Endothelial cell of umbilical vein (primary cell): ENCODE measurements around the gene EXOC6B. TPM values are rescaled to one million over a fixed set of nuclear protein-coding genes. Genes with fewer than 3 reads are reported as not detected.

Experiments used
- BruUV-seq: library from RNA; stranded (reverse); fragments of 400-500 nt; replicated peaks from 2 replicates; lab custom pipeline; 2021; lab: Mats Ljungman, UMichigan
- CTCF ChIA-PET: fragments of 300-600, 350-600 bp; sonication (Branson Sonifier 250); formaldehyde crosslinking; loops from one replicate; lab custom pipeline; 2021; ENCODE audit warnings: antibody characterized with exemption, inconsistent platforms; lab: Charles Lee
- POLR2A ChIA-PET: fragments of 300-600, 350-600 bp; sonication (Branson Sonifier 250); formaldehyde crosslinking; loops from one replicate; lab custom pipeline; 2021; ENCODE audit warnings: antibody characterized with exemption, inconsistent platforms; lab: Charles Lee
- DNase-seq: peaks from one replicate; pipeline ENCODE4 v3.0.0-alpha.2; 2011; ENCODE audit warnings: low read depth, low spot score
- FAIRE-seq: peaks from 2 replicates; lab custom pipeline; 2011; peaks lifted over from hg19 to GRCh38; lab: Jason Lieb, UNC
- H2AFZ ChIP-seq: 2 replicates; pipeline ENCODE4 v1.6.0; 2012; ENCODE audit warnings: low read depth, low read length, control low read depth, inconsistent platforms
- H3K27ac ChIP-seq: 2 replicates; pipeline ENCODE4 v1.5.1; 2011; ENCODE audit warnings: low read depth, mild to moderate bottlenecking, control low read depth, low read length, moderate library complexity; ENCODE audit not compliant: insufficient read depth
- H3K27me3 ChIP-seq, 2 experiments: 2 replicates each; pipeline versions ENCODE4 v1.6.0 to v1.6.1; 2011; ENCODE audit warnings: low read length in 2 of 2, mixed read lengths in 1 of 2; ENCODE audit not compliant: control insufficient read depth in 2 of 2, insufficient read depth in 2 of 2
- H3K36me3 ChIP-seq, 2 experiments: 2 replicates in 1 of 2; 3 replicates in 1 of 2; pipeline ENCODE4 v1.5.1; 2011; ENCODE audit warnings: low read length in 2 of 2, mild to moderate bottlenecking in 1 of 2, moderate library complexity in 1 of 2; ENCODE audit not compliant: control insufficient read depth in 2 of 2, insufficient read depth in 2 of 2; ENCODE audit errors: extremely low read depth in 1 of 2
- H3K4me1 ChIP-seq: 3 replicates; pipeline ENCODE4 v1.5.1; 2011; ENCODE audit warnings: mild to moderate bottlenecking, low read length; ENCODE audit not compliant: control insufficient read depth, insufficient read depth; ENCODE audit errors: extremely low read depth
- H3K4me2 ChIP-seq: 2 replicates; pipeline ENCODE4 v1.6.1; 2011; ENCODE audit warnings: low read length, control low read depth, mixed read lengths; ENCODE audit not compliant: insufficient read depth
- H3K4me3 ChIP-seq, 3 experiments: fragments of 200-600 bp in 1 of 3; sonication (generic), shearing (Covaris generic) in 1 of 3; replicated peaks in 1 of 3; 2 replicates each; pipeline ENCODE4 v1.5.1; 2011 to 2016; ENCODE audit warnings: control low read depth in 3 of 3, low read length in 3 of 3, mild to moderate bottlenecking in 2 of 3, inconsistent platforms in 1 of 3, low read depth in 1 of 3, moderate library complexity in 1 of 3; ENCODE audit not compliant: insufficient read depth in 1 of 3
- H3K79me2 ChIP-seq: 2 replicates; pipeline ENCODE4 v1.6.0; 2012; ENCODE audit warnings: low read length, inconsistent platforms; ENCODE audit not compliant: control insufficient read depth, insufficient read depth
- H3K9ac ChIP-seq: replicated peaks from 2 replicates; pipeline ENCODE3; 2011; ENCODE audit warnings: low read length, control low read depth; ENCODE audit not compliant: insufficient read depth; ENCODE audit errors: extremely low read depth
- H3K9me1 ChIP-seq: replicated peaks from 3 replicates; pipeline ENCODE4 v1.6.0; 2011; ENCODE audit warnings: mild to moderate bottlenecking, low read length; ENCODE audit not compliant: control insufficient read depth, insufficient read depth; ENCODE audit errors: extremely low read depth
- H3K9me3 ChIP-seq: replicated peaks from 2 replicates; pipeline ENCODE4 v1.5.1; 2012; ENCODE audit warnings: low read length, inconsistent platforms; ENCODE audit not compliant: control insufficient read depth, insufficient read depth
- H4K20me1 ChIP-seq: replicated peaks from 2 replicates; pipeline ENCODE3; 2011; ENCODE audit warnings: mild to moderate bottlenecking, low read length; ENCODE audit not compliant: control insufficient read depth, insufficient read depth; ENCODE audit errors: extremely low read depth
- CTCF ChIP-seq, 2 donors: IDR thresholded peaks; 1 replicate in 1 of 2; 2 replicates in 1 of 2; pipeline ENCODE4 v1.5.1; 2011; ENCODE audit warnings: low read length in 2 of 2, mild to moderate bottlenecking in 2 of 2, moderate library complexity in 2 of 2, control low read depth in 1 of 2, inconsistent platforms in 1 of 2, low read depth in 1 of 2; ENCODE audit not compliant: insufficient read depth in 1 of 2; ENCODE audit errors: extremely low read depth in 1 of 2
- EZH2 ChIP-seq: IDR thresholded peaks from 2 replicates; pipeline ENCODE4 v1.6.1; 2012; ENCODE audit warnings: borderline replicate concordance, low read depth, mild to moderate bottlenecking, moderate library complexity, low read length, inconsistent platforms; ENCODE audit not compliant: severe bottlenecking
- FOS ChIP-seq: IDR thresholded peaks from 2 replicates; pipeline ENCODE4 v1.6.1; 2011; ENCODE audit warnings: mild to moderate bottlenecking, low read length, moderate library complexity, borderline replicate concordance; ENCODE audit not compliant: insufficient read depth
- GATA2 ChIP-seq: IDR thresholded peaks from 2 replicates; pipeline ENCODE4 v1.7.0; 2011; ENCODE audit warnings: low read depth, mild to moderate bottlenecking, moderate library complexity, mixed read lengths, low read length; ENCODE audit not compliant: insufficient read length, insufficient read depth
- JUN ChIP-seq: IDR thresholded peaks from 2 replicates; pipeline ENCODE4 v1.6.1; 2011; ENCODE audit warnings: borderline replicate concordance, low read depth; ENCODE audit not compliant: insufficient read length, insufficient read depth
- MAX ChIP-seq: IDR thresholded peaks from 2 replicates; pipeline ENCODE4 v1.6.1; 2011; ENCODE audit not compliant: insufficient read depth, insufficient read length
- MYC ChIP-seq: IDR thresholded peaks from one replicate; pipeline ENCODE4 v1.6.1; 2011; ENCODE audit warnings: mild to moderate bottlenecking, low read depth, low read length
- POLR2A ChIP-seq: IDR thresholded peaks from 2 replicates; pipeline ENCODE4 v1.6.1; 2012; ENCODE audit warnings: low read depth, mild to moderate bottlenecking, control low read depth, low read length
- POLR2AphosphoS5 ChIP-seq: IDR thresholded peaks from 2 replicates; pipeline ENCODE4 v1.6.1; 2012; ENCODE audit warnings: low read depth, mild to moderate bottlenecking, control low read depth, low read length, moderate library complexity; ENCODE audit not compliant: insufficient read depth
- dilution Hi-C: fragments of 300-500 bp; cut with MboI; formaldehyde crosslinking; loops from one replicate; pipeline ENCODE4 v1.15.0; 2019; ENCODE audit warnings: low sequenced_read_pairs; ENCODE audit not compliant: extremely low pct_ligation_motif_present
- intact Hi-C: fragments of 100-400 bp; cut with micrococcal nuclease; formaldehyde crosslinking; loops from one replicate; pipeline ENCODE4 v1.10.0; 2022
- polyA plus RNA-seq, 4 experiments: library from polyadenylated mRNA; depleted of rRNA in 3 of 4; stranded (reverse) in 3 of 4; unstranded in 1 of 4; fragments of >200 nt; gene quantifications; 2 replicates each; pipeline versions ENCODE4 v1.2.1 to v1.2.3, GENCODE V29; 2011 to 2012; ENCODE audit warnings: missing spikeins in 1 of 4
- total RNA-seq: library from RNA; stranded (reverse); gene quantifications from 2 replicates; pipeline ENCODE4 v1.2.3, GENCODE V29; 2021

EXOC6B gene
- total and polyA plus RNA-seq, 2 donors (not counting 3 experiments of a cell fraction or from before 2014, with no cell fraction given) = 10.8 to 34.8 TPM

GRCh38 chr2:72765997-72766609 is 59.7 kb downstream of the EXOC6B start:
- ChIA-PET CTCF (interaction anchor here (0.9 to 1.8 kb wide), 2 partner anchors 94 to 97 kb away, joined by 5 to 7 read pairs; no protein-coding TSS in a partner anchor), POLR2A (no interaction called here)
- Histone ChIP-seq H3K79me2 (no peaks in the 10 kb centered on the region), H3K36me3 (no peaks in the 10 kb centered on the region), H3K4me2 (no peak overlapping the region), H3K4me1 (no peaks in the 10 kb centered on the region), H3K27ac (no peak overlapping the region), H3K27me3 (no peaks in the 10 kb centered on the region), H3K9me3 (no peaks in the 10 kb centered on the region), H3K9ac (no peak overlapping the region), H4K20me1 (no peaks in the 10 kb centered on the region), H3K4me3 (no peak overlapping the region), H3K9me1 (no peaks in the 10 kb centered on the region), H2AFZ (no peak overlapping the region)
- TF ChIP-seq JUN = no peak
- no peak for TF ChIP-seq EZH2
- no peak for TF ChIP-seq GATA2
- TF ChIP-seq POLR2A = no peak
- no peak for TF ChIP-seq FOS
- TF ChIP-seq MYC = no peak
- TF ChIP-seq CTCF (IDR thresholded peaks at IDR 0.05; ENCODE audit: extremely low read depth in 1 of 2, insufficient read depth in 1 of 2, low read depth in 1 of 2, low read length in 2 of 2) = no peak
- TF ChIP-seq POLR2AphosphoS5 = no peak
- TF ChIP-seq MAX = no peak
- FAIRE-seq (no peak), DNase-seq (no peak)
- dilution Hi-C loops (no loop called here), intact Hi-C loops (no loop called here)
- no TSS peak for BruUV-seq
